T-helper 9 cell (primary cell): Measurements from ENCODE around the gene SH3BGRL2.
"Not testable (repeated sequence)": the region's sequence is repeated elsewhere in the genome, so short reads cannot be mapped to it uniquely, and the experiment has no call there.

ENCODE experiments used
- DNase-seq: peaks from one replicate; pipeline ENCODE4 v3.0.0-alpha.2; 2020

Gene SH3BGRL2

DNA sequence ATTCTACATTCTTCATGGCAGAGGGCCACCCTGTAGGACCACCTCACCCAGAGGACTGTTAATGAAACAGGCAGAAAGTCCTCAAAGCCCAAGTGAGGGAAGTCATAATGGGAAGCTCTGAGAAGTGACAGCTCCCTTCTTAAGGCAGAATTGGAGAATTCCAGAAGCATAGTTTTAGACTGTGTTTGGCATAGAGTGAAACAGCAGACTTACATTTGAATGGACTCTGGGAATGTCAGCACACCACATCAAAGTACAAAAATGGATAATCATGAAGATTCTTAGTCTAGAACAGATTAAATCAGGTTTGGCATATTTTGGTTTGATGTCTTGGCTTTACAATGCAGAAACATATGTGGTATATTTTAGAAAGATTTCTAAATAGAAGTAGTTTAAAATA is 17.9 kb downstream of the SH3BGRL2 start:
- no peak for DNase-seq

DNA sequence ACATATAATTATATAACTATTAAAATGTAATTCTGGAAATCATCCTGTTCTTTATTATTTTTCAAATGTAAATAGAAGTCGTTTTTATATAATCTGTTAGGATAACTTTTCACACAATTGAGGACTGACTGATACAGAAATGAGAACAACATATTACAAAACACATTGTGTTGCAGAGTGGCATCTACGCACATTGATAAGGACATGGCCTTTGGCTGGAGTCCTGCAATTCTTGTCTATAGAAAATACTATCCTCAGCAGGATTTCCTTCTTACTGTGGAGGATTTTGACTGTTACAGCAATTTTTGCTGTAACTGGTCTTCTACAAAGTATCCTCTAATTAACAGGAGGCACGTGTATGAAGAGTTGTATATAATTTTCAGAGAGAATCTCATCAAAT is 19.8 kb downstream of the SH3BGRL2 start:
- no peak for DNase-seq

DNA sequence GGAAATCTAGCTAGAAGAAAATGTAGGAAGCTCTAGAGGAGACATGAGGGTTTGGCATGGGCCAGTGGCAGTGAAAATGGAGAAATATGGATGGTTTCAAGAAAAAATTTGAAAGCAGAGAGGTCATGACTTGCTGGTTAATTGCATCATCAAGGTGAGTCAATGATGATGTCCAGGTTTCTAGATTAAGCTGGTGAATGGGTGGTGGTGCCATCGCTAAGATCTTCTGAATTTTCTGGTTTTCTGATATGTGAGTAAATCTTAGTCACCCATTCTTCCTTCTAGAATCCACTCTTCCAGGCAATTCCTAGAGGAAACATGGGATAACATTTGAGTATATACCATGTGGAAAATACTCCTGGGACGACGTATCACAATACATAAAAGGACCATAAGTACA is 25.0 kb downstream of the SH3BGRL2 start:
- DNase-seq, result no peak

DNA sequence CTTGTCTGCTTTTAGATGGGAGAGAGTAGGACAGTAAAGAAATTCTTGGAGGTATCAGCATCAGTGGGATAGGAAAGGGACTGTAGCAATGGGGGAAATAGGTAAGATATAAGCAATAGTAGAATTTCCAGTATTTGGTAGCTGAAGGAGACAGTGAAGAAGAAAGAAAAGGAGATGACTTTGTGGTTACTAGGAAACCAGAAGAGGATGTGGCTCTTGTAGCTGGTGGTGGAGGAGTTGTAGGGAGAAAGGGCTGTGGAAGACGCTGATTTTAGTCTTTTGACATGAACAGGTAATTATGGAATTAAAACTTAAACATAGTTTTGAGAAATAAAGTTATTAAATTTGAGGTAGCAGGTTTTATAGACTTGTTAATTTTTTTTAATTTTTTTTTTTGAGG is 26.1 kb downstream of the SH3BGRL2 start:
- DNase-seq, result no peak

DNA sequence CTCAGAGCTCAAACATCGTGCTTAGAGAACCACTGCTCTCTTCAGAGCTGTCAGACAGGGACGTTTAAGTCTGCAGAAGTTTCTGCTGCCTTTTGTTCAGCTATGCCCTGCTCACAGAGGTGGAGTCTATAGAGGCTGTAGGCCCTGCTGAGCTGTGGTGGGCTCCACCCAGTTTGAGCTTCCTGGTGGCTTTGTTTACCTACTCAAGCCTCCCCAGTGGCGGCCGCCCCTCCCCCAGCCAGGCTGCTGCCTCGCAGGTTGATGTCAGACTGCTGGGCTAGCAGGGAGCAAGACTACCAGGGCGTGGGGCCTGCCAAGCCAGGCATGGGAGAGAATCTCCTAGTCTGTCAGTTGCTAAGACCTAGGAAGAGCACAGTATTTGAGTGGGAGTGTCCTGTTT is 32.5 kb downstream of the SH3BGRL2 start:
- DNase-seq, result not testable (repeated sequence)

DNA sequence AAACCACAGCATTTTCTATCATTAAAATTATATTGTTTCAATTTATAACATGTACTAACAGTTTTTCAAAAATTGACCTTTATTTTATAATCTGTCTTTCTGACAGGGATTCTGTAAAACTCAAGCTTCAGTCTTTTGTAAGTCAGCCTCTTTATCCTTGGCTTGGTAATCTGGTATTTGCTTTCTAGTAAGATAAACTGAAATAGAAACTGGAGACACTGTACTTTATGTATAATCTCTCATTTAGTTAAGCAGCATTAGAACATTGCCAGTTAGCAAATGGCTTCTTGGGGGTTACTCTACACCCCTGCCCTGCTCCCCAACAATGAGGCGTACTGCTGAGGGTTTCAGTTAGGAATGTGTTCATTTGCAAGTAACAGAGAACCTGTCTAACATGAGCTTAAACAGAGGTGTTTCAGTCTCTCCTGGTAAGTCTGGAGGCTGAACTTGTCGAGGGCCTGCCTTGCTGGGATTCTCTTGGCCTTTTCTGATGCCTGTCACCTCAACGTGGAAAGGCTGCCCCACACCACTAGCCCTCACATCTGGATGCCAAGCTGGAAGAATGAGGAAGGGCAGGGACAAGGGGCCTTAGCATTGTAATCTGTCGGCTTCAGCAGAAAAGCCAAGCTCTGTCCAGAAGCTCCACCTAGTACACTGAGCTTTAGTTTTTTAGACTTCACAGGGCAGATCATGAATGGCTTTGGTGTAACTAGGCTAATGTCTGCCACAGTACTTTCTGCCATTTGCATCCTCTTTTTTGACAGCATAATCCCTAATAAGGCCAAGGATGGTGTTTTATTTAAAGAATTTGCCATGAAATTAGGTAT is 34.8 kb downstream of the SH3BGRL2 start:
- DNase-seq, result no peak

DNA sequence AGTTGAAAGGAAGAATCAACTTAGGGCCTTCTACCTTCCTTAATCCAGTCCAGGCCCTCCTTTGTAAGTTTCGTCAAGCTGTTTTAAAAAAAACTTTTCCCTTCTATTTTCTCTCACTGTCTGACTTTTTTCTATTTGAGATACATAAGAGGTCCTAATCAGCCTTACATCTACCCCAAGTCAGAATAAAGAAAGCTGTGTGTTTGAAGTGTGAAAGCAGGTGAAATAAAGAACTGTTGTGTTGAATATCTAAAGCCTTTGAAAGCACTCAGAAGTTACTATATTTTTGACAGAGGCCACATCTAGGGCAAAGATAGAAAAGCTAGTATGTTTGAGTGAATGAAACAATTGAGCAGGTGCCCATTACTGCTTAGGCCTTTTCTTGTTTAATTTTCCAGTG is 35.5 kb downstream of the SH3BGRL2 start:
- DNase-seq, result no peak

DNA sequence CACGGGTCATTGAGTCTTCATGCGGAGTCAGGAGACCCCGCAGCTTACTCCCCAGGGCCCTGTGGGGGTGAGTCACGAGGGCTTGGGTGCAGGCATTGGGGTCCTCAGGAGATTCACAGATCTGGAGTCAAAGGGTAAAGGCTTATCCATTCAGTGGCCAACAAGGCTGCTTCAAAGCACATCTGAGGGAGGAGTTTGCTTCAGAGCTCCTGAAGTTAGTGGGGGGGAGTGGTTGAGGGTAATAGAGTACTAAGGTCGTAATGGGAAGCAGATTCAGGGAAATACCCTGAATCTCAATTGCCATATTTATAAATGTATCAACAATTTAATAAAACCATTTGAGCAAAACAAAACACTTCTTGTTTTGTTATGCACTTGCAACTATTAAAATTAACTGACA is 37.3 kb downstream of the SH3BGRL2 start:
- no peak for DNase-seq

DNA sequence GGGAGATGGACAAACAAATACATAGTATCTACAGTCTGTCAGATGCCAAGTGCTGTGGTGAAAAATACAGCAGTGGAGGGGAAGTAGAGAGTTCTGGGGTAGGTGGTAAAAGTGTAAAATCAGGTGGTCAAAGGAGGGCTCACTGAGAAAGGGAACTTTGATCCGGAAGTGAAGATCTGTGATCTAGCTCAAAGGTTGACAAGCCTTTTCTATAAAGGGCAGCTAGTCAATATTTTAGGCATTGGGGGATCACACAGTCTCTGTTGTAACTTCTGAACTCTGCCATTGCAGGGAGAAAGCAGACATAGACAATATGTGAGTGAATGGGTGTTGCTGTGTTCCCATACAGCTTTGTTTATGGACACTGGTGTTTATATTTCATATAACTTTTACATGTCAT is 38.6 kb downstream of the SH3BGRL2 start:
- DNase-seq, result no peak

DNA sequence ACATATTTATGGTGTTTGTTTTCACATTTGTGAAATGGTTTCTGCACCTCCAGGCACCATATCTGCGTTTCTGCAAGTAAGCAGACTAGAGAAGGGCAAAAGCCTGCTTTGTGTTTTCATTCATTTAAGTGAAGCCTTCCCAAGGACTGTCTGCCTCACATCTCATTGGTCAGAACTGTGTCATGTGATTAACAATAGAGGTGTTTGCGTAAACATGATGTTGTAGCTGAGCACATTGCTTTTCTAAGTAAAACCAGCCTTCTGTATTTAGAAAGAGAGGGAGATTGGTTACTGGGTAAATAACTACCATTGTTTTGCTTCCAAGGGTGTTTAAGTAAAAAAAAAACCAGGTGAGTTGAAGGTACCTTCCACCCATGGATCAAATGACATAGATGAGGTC is 39.7 kb downstream of the SH3BGRL2 start:
- no peak for DNase-seq

DNA sequence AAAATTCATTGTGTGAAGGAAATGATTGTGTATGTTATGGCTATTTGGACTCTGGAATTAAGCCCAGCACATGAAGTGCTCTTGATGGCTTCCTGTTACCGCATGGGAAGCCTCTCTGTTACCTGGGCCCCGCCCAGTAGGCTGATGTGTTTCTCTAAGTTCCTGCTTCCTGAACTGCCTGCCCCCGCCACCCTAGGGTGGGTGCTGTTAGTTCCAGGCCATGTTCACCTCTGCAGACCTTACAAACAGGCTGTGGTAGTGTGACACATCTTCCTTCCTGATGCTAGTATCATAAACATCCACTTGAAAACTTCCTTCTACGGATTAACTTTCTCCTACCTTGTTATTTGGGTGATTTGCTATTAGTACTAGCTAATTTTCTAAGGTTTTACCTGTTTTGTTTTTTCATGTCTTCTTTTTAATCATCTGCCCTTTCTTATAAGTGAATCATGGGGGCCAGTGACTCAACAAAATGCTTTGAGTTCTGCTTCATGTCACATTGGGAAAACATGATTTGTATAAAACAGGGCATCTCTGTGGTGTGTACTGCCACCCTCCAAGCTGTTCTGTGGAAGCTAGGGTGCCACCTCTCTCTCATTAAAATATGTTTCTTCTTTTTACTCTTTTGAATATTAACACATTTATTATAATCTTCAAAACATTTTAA is 40.6 kb downstream of the SH3BGRL2 start:
- no peak for DNase-seq

DNA sequence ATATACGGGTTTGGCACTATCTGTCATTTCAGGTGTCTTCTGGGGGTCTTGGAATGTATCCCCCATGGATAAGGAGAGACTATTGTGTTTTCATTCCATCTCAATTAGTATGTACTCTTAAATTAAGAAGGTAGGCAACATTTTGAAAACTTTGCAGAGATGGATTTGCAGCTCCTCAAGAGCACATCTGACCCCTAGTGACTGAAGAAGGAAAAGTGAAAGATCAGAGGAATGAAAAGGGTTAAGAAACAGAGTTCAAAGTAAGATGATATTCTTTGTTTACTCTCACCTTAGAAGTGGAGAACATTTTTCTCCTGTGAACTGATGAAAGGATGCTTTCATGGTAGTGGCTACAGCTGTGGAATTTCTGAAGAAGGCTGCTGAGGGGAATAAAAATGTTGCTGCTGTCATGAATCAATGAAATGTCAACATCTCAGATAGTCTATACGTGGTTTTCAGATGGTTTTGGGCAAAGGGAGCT is 41.5 kb downstream of the SH3BGRL2 start:
- DNase-seq, result no peak

DNA sequence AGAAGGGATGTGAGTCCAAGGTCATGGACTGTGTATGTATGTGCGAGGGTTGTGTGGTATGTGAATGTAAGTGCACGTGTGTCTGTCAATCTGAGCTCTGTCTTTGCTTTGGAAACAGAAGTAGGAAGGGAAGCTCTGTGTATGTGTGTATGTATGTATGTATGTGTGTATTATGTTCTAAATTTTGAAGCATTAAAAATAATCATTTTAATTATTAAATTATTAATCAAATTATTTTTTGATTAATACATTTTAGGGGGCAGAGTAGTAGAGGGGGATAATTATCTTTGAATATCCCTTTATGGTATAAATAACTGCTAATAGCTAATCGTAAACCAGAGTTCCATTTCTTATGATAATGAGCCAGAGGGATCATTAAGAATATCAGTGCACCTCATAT is 42.8 kb downstream of the SH3BGRL2 start:
- DNase-seq, result no peak

DNA sequence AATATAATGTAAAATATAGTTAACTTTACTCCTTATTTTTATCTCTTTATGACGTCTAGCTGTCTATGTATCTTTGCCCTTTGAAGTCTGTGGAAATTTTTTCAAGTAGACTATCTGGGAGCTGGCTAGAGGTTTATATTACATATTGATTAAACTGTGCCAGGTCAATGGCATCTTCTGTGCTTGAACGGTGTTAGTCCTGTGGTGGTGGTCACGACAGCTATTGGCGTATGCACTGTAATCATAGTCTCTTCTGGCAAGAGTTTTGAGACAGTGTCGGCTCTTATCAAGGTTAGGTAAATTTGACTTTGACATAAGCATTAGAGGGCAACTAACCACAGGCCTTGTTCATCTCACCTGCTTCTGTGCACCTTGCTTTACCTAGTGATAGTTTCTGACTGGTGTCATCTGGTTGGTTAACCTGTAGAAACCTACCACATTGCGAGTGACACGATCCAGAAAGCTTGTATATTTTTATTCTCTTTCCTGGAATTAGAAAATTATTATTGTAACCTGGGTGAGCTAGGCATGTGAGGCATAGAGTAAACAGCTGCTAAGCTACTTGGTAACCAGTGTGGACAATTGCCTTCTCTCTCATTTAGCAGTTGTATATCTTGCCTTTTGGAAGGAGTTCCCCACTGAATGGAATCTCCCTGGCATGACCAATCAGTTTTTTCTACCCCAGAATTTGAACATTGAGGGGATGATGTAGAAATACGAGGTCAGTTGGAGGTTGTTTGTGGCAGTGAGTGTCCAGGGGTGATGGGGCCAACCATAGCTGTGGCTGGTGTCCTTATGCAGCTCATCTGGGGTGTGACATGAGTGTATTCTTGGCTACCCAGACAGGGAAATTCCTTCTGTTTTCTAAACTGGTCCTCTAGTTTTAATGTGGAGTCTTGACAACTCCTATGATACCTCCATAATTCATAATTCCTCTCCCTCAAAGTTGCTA is 45.9 kb downstream of the SH3BGRL2 start:
- DNase-seq, result no peak

DNA sequence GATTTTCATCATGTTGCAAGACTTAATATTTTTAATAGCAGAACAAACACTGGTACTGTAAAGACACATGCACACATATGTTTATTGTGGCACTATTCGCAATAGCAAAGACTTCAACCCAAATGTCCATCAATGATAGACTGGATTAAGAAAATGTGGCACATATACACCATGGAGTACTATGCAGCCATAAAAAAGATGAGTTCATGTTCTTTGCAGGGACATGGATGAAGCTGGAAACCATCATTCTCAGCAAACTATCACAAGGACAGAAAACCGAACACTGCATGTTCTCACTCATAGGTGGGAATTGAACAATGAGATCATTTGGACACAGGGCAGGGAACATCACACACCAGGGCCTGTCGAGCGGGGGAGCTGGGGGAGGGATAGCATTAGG is 51.6 kb downstream of the SH3BGRL2 start:
- not testable (repeated sequence) for DNase-seq

DNA sequence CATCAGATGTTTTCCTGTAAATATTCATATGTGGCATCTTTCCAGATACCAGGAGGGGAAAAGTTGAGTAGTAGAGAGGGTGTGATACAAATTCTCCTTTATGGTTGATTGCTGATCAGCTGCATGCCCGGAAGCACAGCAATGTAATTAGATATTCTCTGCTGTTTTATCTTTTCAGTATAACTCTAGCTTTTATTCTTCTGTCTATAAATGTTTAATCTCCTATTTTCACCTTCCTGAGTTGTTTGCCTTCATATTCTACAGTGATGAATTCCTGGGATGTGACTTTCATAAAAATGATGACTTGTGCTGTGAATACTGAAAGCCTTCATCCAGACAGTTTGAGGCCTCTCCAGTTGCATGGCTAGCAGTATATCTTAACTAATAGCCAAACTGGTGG is 53.7 kb downstream of the SH3BGRL2 start:
- no peak for DNase-seq

DNA sequence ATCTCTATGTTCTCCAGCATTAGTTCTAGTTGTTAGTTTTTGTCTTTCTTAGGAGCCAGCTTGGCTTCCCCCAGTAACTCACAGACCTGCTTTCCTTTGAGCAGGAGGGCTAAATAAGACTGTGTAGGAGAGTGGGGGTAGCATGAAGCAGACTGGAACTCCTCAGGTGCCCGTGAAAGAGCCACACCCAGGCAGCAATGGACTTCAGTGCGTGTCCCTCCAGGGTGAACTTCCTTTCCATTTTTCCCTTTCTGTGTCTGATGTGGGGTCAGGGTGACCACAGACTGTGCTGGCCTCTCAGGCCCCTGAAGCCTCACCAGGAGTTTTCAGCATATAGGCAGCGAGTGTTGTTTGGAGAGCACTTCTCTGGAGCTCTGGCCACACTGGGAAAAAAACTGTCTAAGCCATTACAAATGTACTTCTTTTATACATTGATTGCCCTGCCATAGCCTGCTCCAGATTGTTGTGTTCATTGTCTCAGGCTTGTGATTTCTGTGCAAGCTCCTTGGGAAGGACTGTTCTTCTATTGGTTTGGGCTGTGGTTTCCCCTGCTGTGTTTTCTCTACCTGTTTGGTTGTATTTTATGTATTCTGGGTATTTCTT is 55.7 kb downstream of the SH3BGRL2 start:
- DNase-seq, result no peak

DNA sequence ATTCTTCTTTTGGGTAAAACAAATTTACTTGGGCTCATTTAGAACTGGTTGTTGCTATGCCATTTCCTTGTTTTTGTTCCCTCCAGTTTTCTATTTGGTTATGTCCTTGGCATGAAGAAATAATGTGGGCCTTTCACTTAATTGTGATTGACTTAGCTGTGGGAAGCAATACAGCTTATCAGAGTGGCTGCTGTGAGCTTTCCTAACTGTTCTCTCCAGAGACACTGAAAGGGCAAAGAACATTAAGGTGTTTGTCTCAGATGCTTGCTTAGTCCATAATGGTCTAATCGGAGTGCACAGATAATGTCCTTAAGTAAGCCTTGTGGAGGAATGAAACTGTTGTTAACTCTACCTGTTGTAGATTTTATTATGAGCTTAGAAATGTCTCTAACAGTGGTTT is 56.6 kb downstream of the SH3BGRL2 start:
- no peak for DNase-seq

DNA sequence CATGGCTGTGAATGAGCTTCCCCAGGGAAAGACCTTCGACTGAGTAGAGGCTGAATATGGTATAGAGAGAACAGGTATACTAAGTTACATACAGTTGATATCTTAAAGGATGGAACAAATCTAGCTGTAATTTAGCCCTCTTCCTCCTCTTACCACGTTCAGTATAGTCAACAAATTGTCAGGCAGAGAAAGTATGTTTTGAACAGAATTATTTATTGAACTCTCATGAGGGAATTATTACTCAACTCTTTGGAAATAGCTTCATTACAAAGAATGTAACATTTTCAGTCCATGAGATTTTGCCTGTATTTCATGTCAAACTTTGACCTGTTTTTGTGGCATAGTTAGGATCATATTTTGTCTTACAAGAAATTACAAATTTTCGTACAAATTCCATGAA is 63.0 kb downstream of the SH3BGRL2 start:
- no peak for DNase-seq

DNA sequence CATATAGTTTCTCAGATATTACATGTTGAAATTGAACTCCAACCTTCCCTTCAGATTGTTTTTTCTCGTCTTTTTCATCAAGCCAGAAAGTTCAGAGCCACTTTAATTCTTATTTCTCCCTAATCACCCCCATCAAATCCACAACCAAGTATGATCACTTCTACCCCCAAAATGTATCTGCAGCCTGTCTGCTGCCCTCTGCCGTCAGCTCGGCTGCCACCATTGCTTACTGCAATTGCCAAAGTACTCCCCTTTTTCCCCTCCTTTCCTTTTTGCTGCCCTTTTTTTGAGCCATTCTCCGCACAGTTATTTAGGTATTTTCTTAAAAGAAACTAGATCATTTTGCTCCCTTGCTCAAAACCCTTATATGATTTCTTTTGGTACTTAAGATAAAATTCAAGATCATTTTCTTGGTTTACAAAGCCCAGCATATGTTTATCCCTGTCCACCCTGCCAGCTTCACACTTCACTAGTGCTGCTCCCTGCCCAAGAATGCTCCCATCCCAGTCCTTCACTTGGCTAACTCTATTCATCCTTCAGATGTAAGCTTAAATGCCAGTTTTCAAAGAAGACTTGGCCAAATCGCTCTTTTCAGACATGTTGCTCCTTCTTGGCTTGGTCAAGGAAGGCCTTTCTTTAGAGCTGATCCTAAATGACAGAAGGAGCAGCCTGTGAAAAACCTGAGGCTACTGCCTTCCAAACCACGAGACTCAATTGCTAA is 63.7 kb downstream of the SH3BGRL2 start:
- DNase-seq, result no peak

DNA sequence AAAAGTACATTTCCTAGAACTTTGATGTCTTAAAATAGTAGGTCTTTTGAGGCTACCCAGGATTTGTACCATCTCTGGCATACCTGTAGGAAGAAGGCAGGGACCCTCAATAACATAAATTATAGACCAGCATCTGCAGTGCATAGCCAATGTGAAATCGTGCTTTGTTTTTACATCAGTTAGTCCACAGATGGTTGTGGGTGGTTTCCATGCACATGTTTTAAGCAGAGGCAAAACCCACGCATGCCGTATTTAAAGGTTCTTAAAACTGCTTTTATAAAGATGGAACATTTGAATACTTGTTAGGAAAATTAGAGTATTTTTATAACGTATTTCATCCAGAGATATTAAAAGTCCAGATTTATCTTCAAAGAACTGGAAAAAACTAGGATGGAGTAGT is 66.3 kb downstream of the SH3BGRL2 start:
- DNase-seq, result no peak

DNA sequence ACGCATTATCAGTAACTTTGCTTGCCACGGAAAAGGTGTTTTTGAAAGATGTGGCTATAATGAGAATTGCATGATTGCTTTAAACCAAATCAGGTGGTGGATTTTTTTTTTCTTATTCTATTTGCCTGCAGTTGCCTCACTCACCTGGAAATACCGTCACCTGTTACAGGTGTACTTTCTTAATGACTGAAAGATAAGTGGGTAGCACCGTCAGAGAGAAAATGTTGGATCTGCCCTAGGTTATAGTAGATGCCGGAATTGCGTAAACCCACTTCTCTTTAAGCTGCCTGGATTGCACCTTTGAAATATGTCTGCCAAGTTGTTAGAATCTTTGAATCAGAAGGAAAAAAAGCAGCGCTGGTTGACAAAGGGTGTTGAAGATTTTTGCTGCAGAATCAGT is 68.5 kb downstream of the SH3BGRL2 start:
- DNase-seq, result no peak
